NT2/D1 (cell line): ENCODE results near the gene ATRIP.

Experiments used
- SUZ12 ChIP-seq: IDR thresholded peaks from 2 replicates; pipeline ENCODE4 v1.6.1; 2011; ENCODE audit not compliant: insufficient read length, insufficient read depth; ENCODE audit errors: extremely low read depth
- YY1 ChIP-seq: IDR thresholded peaks from 2 replicates; pipeline ENCODE4 v1.6.1; 2011; ENCODE audit not compliant: insufficient read length, insufficient read depth
- ZNF274 ChIP-seq: IDR thresholded peaks from 2 replicates; pipeline ENCODE4 v1.6.1; 2011; ENCODE audit warnings: mild to moderate bottlenecking, low read depth, low read length

DNA sequence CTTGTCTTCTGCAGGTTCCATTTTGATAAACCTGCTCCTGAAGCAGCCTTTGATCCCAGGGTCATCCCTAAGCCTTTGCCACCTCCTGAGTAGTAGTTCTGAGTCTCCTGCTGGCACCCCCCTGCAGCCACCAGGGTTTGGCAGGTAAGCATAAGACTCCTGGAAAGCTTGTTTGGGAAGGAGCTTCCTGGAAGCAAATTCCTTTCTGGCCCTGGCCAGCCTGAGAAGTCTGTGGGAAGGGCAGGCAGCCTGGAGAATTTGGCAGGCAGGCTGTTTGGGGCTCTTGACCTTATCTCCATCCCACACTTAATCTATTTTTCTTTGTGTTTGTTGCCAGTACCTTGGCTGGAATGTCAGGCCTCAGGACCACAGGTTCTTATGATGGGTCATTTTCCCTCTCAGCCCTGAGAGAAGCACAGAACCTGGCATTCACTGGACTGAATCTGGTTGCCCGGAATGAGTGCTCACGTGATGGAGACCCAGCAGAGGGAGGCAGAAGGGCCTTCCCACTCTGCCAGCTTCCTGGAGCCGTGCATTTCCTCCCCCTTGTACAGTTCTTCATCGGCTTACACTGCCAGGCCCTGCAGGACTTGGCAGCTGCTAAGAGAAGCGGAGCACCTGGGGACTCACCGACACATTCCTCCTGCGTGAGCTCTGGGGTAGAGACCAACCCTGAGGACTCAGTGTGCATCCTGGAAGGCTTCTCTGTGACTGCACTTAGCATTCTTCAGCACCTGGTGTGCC is 13.4 kb downstream of the ATRIP start:
- TF ChIP-seq YY1: no peak
- no peak for TF ChIP-seq ZNF274
- TF ChIP-seq SUZ12: no peak
